ENCODE measurements around the gene ROBO1.

- TF ChIP-seq ETS1 (CRISPR knock-in tag; IDR thresholded peaks at IDR 0.05) (no peak), ZNF768 (CRISPR knock-in tag; IDR thresholded peaks at IDR 0.05) (no peak), HMGA1 (CRISPR knock-in tag; conservative IDR thresholded peaks at IDR 0.05) (no peak), ETV6 (CRISPR knock-in tag; conservative IDR thresholded peaks at IDR 0.05) (no peak), ZNF574 (CRISPR knock-in tag; IDR thresholded peaks at IDR 0.05) (no peak), BHLHE40 (IDR thresholded peaks at IDR 0.05; ENCODE audit: low read length) (no peak), POLR2A (IDR thresholded peaks at IDR 0.05; ENCODE audit: insufficient read depth in 1 of 2, low read depth in 2 of 2, low read length in 2 of 2) (no peak), NFIC (IDR thresholded peaks at IDR 0.05; ENCODE audit: low read length) (no peak), DZIP1 (CRISPR knock-in tag; IDR thresholded peaks at IDR 0.05) (no peak), ZBTB39 (CRISPR knock-in tag; IDR thresholded peaks at IDR 0.05) (no peak), CTCF (CRISPR knock-in tag; IDR thresholded peaks at IDR 0.05) (no peak), ZNF124 (CRISPR knock-in tag; IDR thresholded peaks at IDR 0.05) (no peak)
Measured at GRCh38 chr3:78794431-78794830, 973.4 kb downstream of the ROBO1 start.
